Suprapubic skin (tissue), 4 donors: Measurements from ENCODE around the gene SLCO1A2. TPM values are rescaled to one million over a fixed set of nuclear protein-coding genes. Genes with fewer than 3 reads are reported as not detected.

ENCODE experiments used
- total RNA-seq, 4 donors: library from RNA; depleted of rRNA; stranded (reverse); fragments of >200 nt; gene quantifications; one replicate each; pipeline ENCODE4 v1.1.0, GENCODE V29; 2016

SLCO1A2 gene
- total RNA-seq, 4 donors from 2014 or later, result not detected

Other genes starting within 250 kb of the SLCO1A2 start
- not detected for gene SLCO1B1, start 203.7 kb downstream of the SLCO1A2 start, total RNA-seq
- gene IAPP, start 38.0 kb upstream of the SLCO1A2 start, total RNA-seq, result not detected
- gene PYROXD1, start 102.7 kb upstream of the SLCO1A2 start, total RNA-seq, result 10 to 100 TPM; 15.6 to 42.0 (median 24.0) TPM
- 10 to 100 TPM; 18.4 to 25.8 (median 21.7) TPM for gene RECQL, start 166.7 kb upstream of the SLCO1A2 start, total RNA-seq
- gene GOLT1B, start 166.9 kb upstream of the SLCO1A2 start, total RNA-seq, result 10 to 100 TPM; 14.9 to 23.2 (median 18.6) TPM
- gene SPX, start 191.4 kb upstream of the SLCO1A2 start, total RNA-seq, result under 1 TPM in 1 of 4 donors, not detected in 3; 0.21 TPM